Renal pelvis (tissue), 4 donors: ENCODE data around the gene XRCC6. TPM values are rescaled to one million over a fixed set of nuclear protein-coding genes. Genes with fewer than 3 reads are reported as not detected.
"Not testable (repeated sequence)": the region's sequence is repeated elsewhere in the genome, so short reads cannot be mapped to it uniquely, and the experiment has no call there.

ENCODE experiments used
- DNase-seq: peaks from one replicate; pipeline ENCODE4 v3.0.0-alpha.2; 2013
- polyA plus RNA-seq, 3 donors: library from polyadenylated mRNA; unstranded; fragments of 120-200 nt; gene quantifications; one replicate each; pipeline ENCODE4 v1.2.1, GENCODE V29; 2013; ENCODE audit not compliant: insufficient read length in 3 of 3

Gene XRCC6
- polyA plus RNA-seq, 3 donors, result 329 to 379 (median 361) TPM

DNA sequence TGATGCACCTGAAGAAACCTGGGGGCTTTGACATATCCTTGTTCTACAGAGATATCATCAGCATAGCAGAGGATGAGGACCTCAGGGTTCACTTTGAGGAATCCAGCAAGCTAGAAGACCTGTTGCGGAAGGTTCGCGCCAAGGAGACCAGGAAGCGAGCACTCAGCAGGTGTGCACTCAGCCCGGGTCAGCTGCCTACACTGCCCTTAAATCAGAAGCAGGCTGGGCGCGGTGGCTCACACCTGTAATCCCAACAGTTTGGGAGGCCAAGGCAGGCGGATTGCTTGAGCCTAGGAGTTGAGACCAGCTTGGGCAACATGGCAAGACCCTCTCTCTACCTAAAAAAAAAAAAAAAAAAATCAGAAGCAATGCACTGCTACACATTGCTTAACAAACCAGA, 16.5 kb downstream of the XRCC6 start:
- not testable (repeated sequence) for DNase-seq

GRCh38 chr22:41638124-41638523, 17.0 kb downstream of the XRCC6 start:
- DNase-seq, result no peak

- no peak for DNase-seq
Measured at GRCh38 chr22:41638748-41639147, 17.7 kb downstream of the XRCC6 start.

- DNase-seq, result no peak
Measured at GRCh38 chr22:41641854-41642253, 20.8 kb downstream of the XRCC6 start.

DNA sequence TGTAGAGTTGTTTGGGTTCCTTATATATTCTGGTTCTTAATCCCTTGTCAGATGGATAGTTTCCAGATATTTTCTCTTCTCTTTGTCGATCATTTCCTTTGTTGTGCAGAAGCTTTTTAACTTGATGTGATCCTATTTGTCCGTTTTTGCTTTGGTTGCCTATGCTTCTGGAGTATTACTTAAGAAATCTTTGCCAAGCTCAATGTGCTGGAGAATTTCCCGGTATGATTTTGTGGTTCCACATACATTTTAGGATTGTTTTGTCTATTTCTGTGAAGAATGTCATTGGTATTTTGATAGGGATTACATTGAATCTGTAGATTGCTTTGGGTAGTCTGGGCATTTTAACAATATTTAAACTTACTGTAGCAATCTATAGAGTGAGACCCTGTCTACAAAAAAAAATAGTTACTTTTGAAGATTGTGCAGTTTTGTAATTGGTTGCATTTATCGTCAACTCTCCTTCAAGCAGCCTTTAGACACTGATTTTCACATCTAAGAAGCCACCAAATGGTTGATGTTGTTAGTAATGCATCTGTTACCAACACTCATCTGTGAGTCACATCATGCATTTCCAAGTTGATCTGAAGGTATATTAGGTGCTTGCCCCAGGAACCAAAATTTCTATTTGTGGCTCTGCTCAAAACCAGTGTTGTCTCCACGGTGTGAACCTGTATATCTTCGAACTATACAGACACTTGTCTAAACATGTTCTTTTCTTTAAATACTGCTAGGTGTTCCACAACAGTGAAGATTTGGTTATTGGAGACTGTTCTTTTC, 21.4 kb downstream of the XRCC6 start:
- DNase-seq, result no peak

DNA sequence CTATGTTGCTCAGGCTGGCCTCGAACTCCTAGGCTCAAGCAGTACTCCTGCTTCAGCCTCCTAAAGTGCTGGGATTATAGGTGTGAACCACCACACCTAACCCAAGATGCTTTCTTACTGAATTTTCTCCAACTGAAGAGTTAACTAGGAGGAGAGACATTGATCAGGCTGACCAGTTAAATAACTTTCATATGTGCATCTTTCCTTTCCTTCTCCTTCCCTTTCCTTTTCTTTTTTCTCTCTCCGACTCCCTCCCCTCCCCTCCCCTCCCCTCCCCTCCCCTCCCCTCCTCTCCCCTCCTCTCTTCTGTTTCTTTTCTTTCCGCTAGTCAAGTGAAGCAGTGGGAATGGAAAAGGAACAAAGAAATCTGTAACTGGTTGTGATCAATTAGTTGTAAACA, 26.7 kb downstream of the XRCC6 start:
- no peak for DNase-seq

DNA sequence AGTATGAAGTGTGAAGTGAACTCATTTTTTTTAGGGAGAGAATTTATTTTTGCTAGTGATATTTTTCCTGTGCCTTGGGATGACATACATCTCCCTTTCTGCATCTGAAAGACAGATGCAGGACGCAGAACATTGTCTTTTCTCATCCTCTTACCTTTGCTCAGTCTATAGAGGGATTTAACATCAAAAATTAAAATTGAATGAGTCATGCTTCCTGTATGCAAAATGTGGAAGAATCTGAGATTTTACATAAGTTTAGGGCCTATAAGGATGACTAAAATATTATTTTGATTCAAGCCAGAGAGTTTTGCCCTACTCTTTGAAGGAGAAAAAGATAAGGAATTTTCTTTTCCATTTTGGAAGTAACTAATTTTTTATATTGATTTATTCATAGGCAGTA, 27.3 kb downstream of the XRCC6 start:
- DNase-seq, result no peak

GRCh38 chr22:41650229-41650628, 29.1 kb downstream of the XRCC6 start:
- DNase-seq, result no peak

DNA sequence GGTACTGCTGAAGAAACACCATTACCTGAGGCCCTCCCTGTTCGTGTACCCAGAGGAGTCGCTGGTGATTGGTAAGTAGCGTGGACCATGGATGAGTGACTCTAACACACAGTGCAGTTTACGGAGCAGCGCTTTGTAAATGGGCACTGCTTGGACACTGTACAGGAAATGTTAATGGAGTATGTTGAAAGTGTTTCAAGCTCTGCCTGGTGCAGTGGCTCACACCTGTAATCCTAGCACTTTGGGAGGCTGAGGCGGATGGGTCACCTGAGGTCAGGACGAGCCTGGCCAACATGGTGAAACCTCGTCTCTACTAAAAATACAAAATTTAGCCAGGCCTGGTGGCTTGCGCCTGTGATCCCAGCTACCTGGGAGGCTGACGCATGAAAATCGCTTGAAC, 29.7 kb downstream of the XRCC6 start:
- DNase-seq, result no peak

GRCh38 chr22:41654322-41654721, 33.2 kb downstream of the XRCC6 start:
- no peak for DNase-seq

DNA sequence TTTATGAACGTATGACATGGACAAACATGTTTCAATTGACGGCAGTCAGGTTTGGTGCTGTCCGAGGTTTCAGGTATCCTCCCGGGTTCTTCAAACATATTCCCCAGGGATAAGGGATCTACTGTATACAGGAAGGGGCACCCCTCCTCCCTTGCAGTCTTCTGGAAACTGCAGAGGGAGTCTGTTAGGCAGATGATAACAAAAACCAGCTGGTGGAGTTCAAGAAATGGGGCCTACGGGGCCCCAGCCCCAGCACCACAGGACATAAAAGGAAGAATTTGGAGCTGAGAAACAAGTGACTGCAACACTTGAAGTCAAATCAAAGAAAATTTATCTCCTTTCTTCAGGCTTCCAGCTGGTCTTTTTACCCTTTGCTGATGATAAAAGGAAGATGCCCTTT, 35.5 kb downstream of the XRCC6 start:
- peak; percentile 16 for DNase-seq

DNA sequence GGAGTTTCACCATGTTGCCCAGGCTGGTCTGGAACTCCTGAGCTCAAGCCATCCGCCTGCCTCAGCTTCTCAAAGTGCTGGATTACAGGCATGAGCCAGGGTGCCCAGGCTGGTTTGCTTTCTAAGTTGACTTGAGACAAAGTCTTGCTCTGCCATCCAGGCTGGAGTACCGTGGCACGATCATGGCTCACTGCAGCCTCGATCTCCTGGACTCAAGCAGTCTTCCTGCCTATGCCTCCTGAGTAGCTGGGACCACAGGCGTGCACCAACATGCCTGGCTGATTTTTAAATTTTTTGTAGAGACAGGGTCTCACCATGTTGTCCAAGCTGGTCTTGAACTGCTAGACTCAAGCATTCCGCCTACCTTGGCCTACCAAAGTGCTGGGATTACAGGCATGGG, 36.6 kb downstream of the XRCC6 start:
- no peak for DNase-seq

DNA sequence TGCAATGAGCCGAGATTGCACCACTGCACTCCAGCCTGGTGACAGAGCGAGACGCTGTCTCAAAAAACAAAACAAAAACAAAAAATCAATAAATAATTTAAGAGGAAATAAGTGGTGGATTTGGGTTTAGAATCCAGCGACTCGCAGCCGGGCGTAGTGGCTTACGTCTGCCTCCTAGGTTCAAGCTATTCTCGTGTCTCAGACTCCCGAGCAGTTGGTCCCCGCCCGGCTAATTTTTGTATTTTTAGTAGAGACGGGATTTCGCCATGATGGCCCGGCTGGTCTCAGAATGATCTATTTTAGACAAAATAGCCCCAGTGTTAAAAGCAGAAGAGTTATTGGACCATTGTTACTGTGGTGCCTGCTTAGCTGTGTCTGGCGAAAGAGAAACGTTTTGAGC, 37.8 kb downstream of the XRCC6 start:
- DNase-seq, result no peak

DNA sequence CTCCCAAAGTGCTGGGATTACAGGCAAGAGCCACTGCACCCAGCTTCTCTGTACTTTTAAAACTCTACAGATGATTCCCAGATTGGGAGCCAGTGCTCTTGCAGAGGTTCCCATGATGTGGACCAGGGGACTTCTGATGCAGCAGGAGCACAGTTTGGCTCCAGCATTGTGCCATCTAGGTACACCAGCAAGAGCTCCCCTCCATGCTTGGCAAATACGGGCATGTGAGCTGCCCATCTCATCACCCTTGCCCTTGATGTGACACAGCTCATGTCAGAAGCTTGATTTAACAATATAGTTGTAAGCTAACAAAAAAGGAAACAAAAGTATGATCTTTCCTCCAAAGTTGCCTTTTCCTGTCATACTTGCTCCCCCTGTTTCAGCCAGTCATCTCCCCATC, 38.8 kb downstream of the XRCC6 start:
- DNase-seq, result no peak

GRCh38 chr22:41660416-41660815, 39.3 kb downstream of the XRCC6 start:
- DNase-seq, result no peak

DNA sequence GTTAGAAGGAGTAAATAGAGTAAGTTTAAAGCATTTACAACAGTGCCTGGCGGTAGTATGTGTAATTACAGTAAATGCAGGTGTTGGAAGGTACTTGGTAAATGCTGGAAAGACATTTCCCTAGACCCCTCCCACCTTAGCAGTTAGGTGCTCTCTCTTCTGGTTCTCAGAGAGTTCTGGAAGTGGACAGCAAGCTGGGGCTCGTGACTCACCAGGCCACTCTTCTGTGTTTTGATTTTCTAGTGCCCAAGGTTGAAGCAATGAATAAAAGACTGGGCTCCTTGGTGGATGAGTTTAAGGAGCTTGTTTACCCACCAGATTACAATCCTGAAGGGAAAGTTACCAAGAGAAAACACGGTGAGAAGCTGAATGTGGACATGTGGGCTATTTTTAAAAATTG, 40.0 kb downstream of the XRCC6 start:
- no peak for DNase-seq

DNA sequence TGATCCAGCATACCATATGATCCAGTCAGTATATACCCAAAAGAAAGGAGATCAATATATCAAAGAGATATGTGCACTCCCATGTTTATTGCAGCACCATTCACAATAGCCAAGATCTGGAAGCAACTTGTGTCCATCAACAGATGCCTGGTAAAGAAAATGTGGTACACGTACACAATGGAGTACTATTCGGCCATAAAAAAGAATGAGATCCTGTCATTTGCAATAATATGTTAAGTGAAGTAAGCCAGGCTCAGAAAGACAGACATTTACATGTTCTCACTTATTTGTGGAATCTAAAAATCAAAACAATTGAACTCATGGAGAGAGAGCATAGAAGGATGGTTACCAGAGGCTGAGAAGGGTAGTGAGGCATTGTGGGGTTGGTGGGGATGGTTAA, 40.6 kb downstream of the XRCC6 start:
- DNase-seq, result no peak

DNA sequence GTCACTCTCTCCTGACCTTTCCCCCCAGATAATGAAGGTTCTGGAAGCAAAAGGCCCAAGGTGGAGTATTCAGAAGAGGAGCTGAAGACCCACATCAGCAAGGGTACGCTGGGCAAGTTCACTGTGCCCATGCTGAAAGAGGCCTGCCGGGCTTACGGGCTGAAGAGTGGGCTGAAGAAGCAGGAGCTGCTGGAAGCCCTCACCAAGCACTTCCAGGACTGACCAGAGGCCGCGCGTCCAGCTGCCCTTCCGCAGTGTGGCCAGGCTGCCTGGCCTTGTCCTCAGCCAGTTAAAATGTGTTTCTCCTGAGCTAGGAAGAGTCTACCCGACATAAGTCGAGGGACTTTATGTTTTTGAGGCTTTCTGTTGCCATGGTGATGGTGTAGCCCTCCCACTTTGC, 42.5 kb downstream of the XRCC6 start:
- DNase-seq, result not testable (repeated sequence)

- DNase-seq, result no peak
Measured at GRCh38 chr22:41664490-41664889, 43.4 kb downstream of the XRCC6 start.

GRCh38 chr22:41664951-41665350, 43.9 kb downstream of the XRCC6 start:
- no peak for DNase-seq

GRCh38 chr22:41668971-41669911, 48.1 kb downstream of the XRCC6 start:
- no peak for DNase-seq

DNA sequence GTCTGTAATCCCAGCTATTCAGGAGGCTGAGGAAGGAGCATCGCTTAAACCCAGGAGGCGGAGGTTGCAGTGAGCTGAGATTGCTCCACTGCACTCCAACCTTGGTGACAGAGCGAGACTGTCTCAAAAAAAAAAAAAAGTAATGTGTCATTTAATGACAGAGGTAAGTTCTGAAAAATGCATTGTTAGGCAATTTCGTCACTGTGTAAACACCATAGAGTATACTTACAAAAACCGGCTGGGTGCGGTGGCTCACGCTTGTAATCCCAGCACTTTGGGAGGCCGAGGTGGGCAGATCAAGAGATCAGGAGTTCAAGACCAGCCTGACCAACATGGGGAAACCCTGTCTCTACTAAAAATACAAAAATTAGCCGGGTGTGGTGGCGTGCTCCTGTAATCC, 51.0 kb downstream of the XRCC6 start:
- not testable (repeated sequence) for DNase-seq
